Breast epithelium (tissue), 4 donors: Measurements from ENCODE around the gene MYO9B. TPM values are rescaled to one million over a fixed set of nuclear protein-coding genes. Genes with fewer than 3 reads are reported as not detected.

Source experiments
- DNase-seq, 2 donors: peaks; one replicate each; pipeline ENCODE4 v3.0.0-alpha.2; 2019; ENCODE audit warnings: low spot score in 2 of 2
- H3K27ac ChIP-seq, 2 donors: fragments of 200-600 bp; sonication (generic) in 1 of 2; one replicate each; pipeline ENCODE4 v1.5.1; 2016 to 2019; ENCODE audit warnings: mild to moderate bottlenecking in 1 of 2
- H3K27me3 ChIP-seq, 2 donors: fragments of 200-600 bp; sonication (generic) in 1 of 2; one replicate each; pipeline versions ENCODE4 v1.5.1 to v1.6.0; 2017 to 2019; ENCODE audit warnings: control low read depth in 1 of 2, mild to moderate bottlenecking in 1 of 2
- H3K36me3 ChIP-seq: fragments of 200-600 bp; one replicate; pipeline ENCODE4 v1.5.1; 2019
- H3K4me1 ChIP-seq, 2 donors: fragments of 200-600 bp; sonication (generic); one replicate each; pipeline ENCODE4 v1.5.1; 2016 to 2019; ENCODE audit warnings: control low read depth in 1 of 2
- H3K4me3 ChIP-seq, 3 donors: fragments of 200-600 bp; sonication (generic); 1 replicate in 2 of 3; 2 replicates in 1 of 3; pipeline ENCODE4 v1.5.1; 2016 to 2019; ENCODE audit warnings: mild to moderate bottlenecking in 3 of 3, moderate library complexity in 2 of 3
- H3K9me3 ChIP-seq, 2 donors: fragments of 200-600 bp; sonication (generic) in 1 of 2; one replicate each; pipeline ENCODE4 v1.5.1; 2016 to 2019; ENCODE audit warnings: control low read depth in 1 of 2
- POLR2A ChIP-seq: fragments of 450-650 bp; IDR thresholded peaks from one replicate; pipeline ENCODE4 v1.6.1; 2016; ENCODE audit warnings: antibody characterized with exemption, mild to moderate bottlenecking, moderate library complexity
- POLR2AphosphoS5 ChIP-seq, 3 donors: sonication (generic); formaldehyde crosslinking; IDR thresholded peaks; one replicate each; pipeline ENCODE4 v1.6.1; 2017; ENCODE audit warnings: antibody characterized with exemption in 3 of 3
- intact Hi-C: fragments of 100-400 bp; cut with DNase I; formaldehyde crosslinking; loops from one replicate; pipeline ENCODE4 v1.15.1; 2023; ENCODE audit warnings: low total_unique reads
- total RNA-seq, 3 donors: library from RNA; depleted of rRNA; stranded (reverse); fragments of >200 nt; gene quantifications; one replicate each; pipeline ENCODE4 v1.1.0, GENCODE V29; 2016
- TF ChIP-seq, protein P1 (sequence below), 3 donors: fragments of 450-650 bp; IDR thresholded peaks; one replicate each; pipeline ENCODE4 v1.5.1; 2016 to 2017; ENCODE audit warnings: antibody characterized with exemption in 3 of 3, mild to moderate bottlenecking in 3 of 3, moderate library complexity in 3 of 3

Gene MYO9B
- total RNA-seq, 3 donors from 2014 or later = 76.0 to 79.5 (median 77.4) TPM

- Histone ChIP-seq H3K36me3 (no peaks in the 10 kb centered on the region), H3K27me3 (no peaks in the 10 kb centered on the region), H3K9me3 (no peaks in the 10 kb centered on the region), H3K27ac (no peak overlapping the region), H3K4me1 (peaks cover 6 to 7% of the 10 kb centered on the region in 2 donors), H3K4me3 (no peak overlapping the region)
- intact Hi-C loops = no loop called here
- TF ChIP-seq, protein P1, sequence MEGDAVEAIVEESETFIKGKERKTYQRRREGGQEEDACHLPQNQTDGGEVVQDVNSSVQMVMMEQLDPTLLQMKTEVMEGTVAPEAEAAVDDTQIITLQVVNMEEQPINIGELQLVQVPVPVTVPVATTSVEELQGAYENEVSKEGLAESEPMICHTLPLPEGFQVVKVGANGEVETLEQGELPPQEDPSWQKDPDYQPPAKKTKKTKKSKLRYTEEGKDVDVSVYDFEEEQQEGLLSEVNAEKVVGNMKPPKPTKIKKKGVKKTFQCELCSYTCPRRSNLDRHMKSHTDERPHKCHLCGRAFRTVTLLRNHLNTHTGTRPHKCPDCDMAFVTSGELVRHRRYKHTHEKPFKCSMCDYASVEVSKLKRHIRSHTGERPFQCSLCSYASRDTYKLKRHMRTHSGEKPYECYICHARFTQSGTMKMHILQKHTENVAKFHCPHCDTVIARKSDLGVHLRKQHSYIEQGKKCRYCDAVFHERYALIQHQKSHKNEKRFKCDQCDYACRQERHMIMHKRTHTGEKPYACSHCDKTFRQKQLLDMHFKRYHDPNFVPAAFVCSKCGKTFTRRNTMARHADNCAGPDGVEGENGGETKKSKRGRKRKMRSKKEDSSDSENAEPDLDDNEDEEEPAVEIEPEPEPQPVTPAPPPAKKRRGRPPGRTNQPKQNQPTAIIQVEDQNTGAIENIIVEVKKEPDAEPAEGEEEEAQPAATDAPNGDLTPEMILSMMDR (IDR thresholded peaks at IDR 0.05) = no peak
- no peak for TF ChIP-seq POLR2A
- DNase-seq = no peak
Measured at GRCh38 chr19:17249887-17250548, 174.4 kb downstream of the MYO9B start.

DNA sequence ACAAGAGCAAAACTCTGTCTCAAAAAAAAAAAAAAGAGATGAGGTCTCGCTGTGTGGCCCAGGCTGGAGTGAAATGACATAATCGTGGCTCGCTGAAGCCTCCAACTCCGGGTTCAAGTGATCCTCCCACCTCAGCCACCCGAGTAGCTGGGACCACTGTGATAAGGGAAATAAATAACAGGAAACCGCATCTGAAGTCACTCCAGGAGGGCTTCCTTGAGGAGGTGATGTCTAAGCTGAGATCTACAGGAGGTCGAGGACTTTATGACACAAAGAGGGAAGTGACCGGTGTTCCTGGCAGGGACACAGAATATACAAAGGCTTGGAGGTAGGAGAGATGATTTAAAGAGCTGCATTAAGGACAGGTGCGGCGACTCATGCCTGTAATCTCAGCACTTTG lies 179.1 kb downstream of the MYO9B start:
- H3K9me3 ChIP-seq = peaks cover 6 to 7% of the 10 kb centered on the region in 2 donors
- no peaks in the 10 kb centered on the region for H3K27me3 ChIP-seq
- TF ChIP-seq POLR2AphosphoS5 (IDR thresholded peaks at IDR 0.05) (no peak), POLR2A (no peak)
- TF ChIP-seq, protein P1 (IDR thresholded peaks at IDR 0.05) = no peak
- intact Hi-C loops = no loop called here
- no peaks in the 10 kb centered on the region for H3K36me3 ChIP-seq
- no peak overlapping the region for H3K4me3 ChIP-seq
- DNase-seq = no peak
- no peaks in the 10 kb centered on the region for H3K4me1 ChIP-seq
- no peak overlapping the region for H3K27ac ChIP-seq

DNA sequence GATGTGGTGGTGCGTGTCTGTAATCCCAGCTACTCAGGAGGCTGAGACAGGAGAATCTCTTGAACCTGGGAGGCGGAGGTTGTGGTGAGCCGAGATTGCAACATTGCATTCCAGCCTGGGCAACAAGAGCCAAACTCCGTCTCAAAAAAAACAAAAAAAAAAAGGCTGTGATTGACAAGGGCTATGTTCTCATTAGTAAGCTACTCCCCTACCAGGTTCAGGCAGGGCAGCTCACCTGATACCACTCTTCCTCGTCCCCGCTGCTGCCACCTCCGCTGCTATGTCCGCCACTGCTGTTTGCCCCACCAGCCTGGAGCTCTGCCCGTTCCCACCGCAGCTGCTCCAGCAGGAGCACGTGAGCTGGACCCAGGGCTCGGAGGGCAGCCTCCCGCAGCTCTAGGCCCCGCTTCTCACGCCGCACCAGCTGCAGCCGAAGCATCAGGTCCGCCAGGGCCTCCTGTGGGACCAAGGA lies 179.6 kb downstream of the MYO9B start:
- TF ChIP-seq POLR2A (no peak), POLR2AphosphoS5 (IDR thresholded peaks at IDR 0.05) (no peak)
- TF ChIP-seq, protein P1 (IDR thresholded peaks at IDR 0.05) = no peak
- intact Hi-C loops = no loop called here
- no peaks in the 10 kb centered on the region for H3K36me3 ChIP-seq
- no peak for DNase-seq
- no peak overlapping the region for H3K4me3 ChIP-seq
- H3K4me1 ChIP-seq = no peaks in the 10 kb centered on the region
- H3K9me3 ChIP-seq = peaks cover 6 to 11% of the 10 kb centered on the region in 2 donors
- H3K27ac ChIP-seq = no peak overlapping the region
- no peaks in the 10 kb centered on the region for H3K27me3 ChIP-seq

DNA sequence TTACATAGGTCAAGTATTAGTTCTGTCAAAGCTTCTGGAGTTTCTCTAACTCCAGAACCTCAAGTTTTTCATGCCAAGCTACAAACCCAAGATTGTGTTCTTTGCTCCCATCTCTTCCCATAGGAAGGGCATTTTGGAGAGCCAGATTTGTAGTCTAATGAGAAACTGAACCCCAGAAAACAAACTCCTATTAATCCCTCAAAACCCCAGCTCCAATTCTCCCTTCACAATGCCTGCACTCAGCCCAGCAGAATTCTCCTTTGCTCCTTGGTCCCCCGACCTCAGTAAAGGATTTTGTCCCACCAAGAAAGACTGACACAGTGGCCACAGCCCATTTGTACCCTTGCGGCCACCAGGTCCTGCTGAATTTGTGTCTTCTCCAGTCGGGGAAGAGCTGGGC lies 180.6 kb downstream of the MYO9B start:
- TF ChIP-seq POLR2AphosphoS5 (IDR thresholded peaks at IDR 0.05) (no peak), POLR2A (no peak)
- TF ChIP-seq, protein P1 (IDR thresholded peaks at IDR 0.05) = no peak
- Histone ChIP-seq H3K4me3 (no peak overlapping the region), H3K4me1 (no peaks in the 10 kb centered on the region), H3K27ac (no peak overlapping the region), H3K9me3 (peaks cover 6 to 11% of the 10 kb centered on the region in 2 donors), H3K36me3 (no peaks in the 10 kb centered on the region), H3K27me3 (no peaks in the 10 kb centered on the region)
- no peak for DNase-seq
- intact Hi-C loops = no loop called here

- intact Hi-C loops = no loop called here
- Histone ChIP-seq H3K27me3 (no peaks in the 10 kb centered on the region), H3K36me3 (no peaks in the 10 kb centered on the region), H3K27ac (no peak overlapping the region), H3K9me3 (peaks cover 6 to 11% of the 10 kb centered on the region in 2 donors), H3K4me1 (no peaks in the 10 kb centered on the region), H3K4me3 (no peak overlapping the region)
- no peak for TF ChIP-seq POLR2A
- TF ChIP-seq POLR2AphosphoS5 (IDR thresholded peaks at IDR 0.05) = no peak
- TF ChIP-seq, protein P1 (IDR thresholded peaks at IDR 0.05) = no peak
- no peak for DNase-seq
Measured at GRCh38 chr19:17259118-17259780, 183.7 kb downstream of the MYO9B start.
